HG02571 (cell line): ENCODE results near the gene ADGRL1.
"Not testable (repeated sequence)": the region's sequence is repeated elsewhere in the genome, so short reads cannot be mapped to it uniquely, and the experiment has no call there.

Experiments
- ATAC-seq: cut with Tn5 transposase; IDR thresholded peaks from one replicate; pipeline ENCODE4 v1.9.1; 2021; ENCODE audit warnings: mild to moderate bottlenecking, moderate library complexity; ENCODE audit not compliant: unreplicated experiment

ADGRL1 gene

GRCh38 chr19:14218620-14219330, 12.8 kb upstream of the ADGRL1 start:
- ATAC-seq = no peak

GRCh38 chr19:14217886-14218285, 11.9 kb upstream of the ADGRL1 start:
- ATAC-seq = not testable (repeated sequence)

- no peak for ATAC-seq
These were observed 8.6 kb upstream of the ADGRL1 start for GRCh38 chr19:14214580-14214979.

- ATAC-seq = not testable (repeated sequence)
These were observed 4.2 kb upstream of the ADGRL1 start for GRCh38 chr19:14210182-14210581.

- ATAC-seq = not testable (repeated sequence)
These were observed 3.4 kb upstream of the ADGRL1 start for GRCh38 chr19:14209401-14209800.

GRCh38 chr19:14208496-14208895, 2.5 kb upstream of the ADGRL1 start:
- not testable (repeated sequence) for ATAC-seq

GRCh38 chr19:14207796-14208195, 1.8 kb upstream of the ADGRL1 start:
- ATAC-seq = not testable (repeated sequence)

GRCh38 chr19:14206737-14207726, 1.1 kb upstream of the ADGRL1 start:
- not testable (repeated sequence) for ATAC-seq

GRCh38 chr19:14206308-14206707, 339 bp upstream of the ADGRL1 start:
- ATAC-seq = not testable (repeated sequence)

GRCh38 chr19:14204676-14205451, 1.1 kb downstream of the ADGRL1 start:
- ATAC-seq = not testable (repeated sequence)

- not testable (repeated sequence) for ATAC-seq
These were observed 1.8 kb downstream of the ADGRL1 start for GRCh38 chr19:14204219-14204618.

GRCh38 chr19:14203788-14204187, 2.2 kb downstream of the ADGRL1 start:
- ATAC-seq = not testable (repeated sequence)

- ATAC-seq = no peak
These were observed 2.8 kb downstream of the ADGRL1 start for GRCh38 chr19:14203177-14203576.

GRCh38 chr19:14201481-14201880, 4.5 kb downstream of the ADGRL1 start:
- ATAC-seq = not testable (repeated sequence)

GRCh38 chr19:14200147-14200841, 5.7 kb downstream of the ADGRL1 start:
- ATAC-seq = not testable (repeated sequence)

- no peak for ATAC-seq
These were observed 7.3 kb downstream of the ADGRL1 start for GRCh38 chr19:14198384-14199376.

- no peak for ATAC-seq
These were observed 8.1 kb downstream of the ADGRL1 start for GRCh38 chr19:14197882-14198281.

- ATAC-seq = not testable (repeated sequence)
These were observed 8.7 kb downstream of the ADGRL1 start for GRCh38 chr19:14197288-14197687.

GRCh38 chr19:14196105-14196504, 9.9 kb downstream of the ADGRL1 start:
- ATAC-seq = not testable (repeated sequence)
